Measurements from ENCODE around the gene SP6. TPM values are rescaled to one million over a fixed set of nuclear protein-coding genes. Genes with fewer than 3 reads are reported as not detected.
A peak's percentile ranks its signal among the peaks of the same experiment; 100 is the strongest.

The SP6 gene
- total RNA-seq, 4 donors from 2014 or later = 1.1 to 6.4 (median 3.8) TPM

DNA sequence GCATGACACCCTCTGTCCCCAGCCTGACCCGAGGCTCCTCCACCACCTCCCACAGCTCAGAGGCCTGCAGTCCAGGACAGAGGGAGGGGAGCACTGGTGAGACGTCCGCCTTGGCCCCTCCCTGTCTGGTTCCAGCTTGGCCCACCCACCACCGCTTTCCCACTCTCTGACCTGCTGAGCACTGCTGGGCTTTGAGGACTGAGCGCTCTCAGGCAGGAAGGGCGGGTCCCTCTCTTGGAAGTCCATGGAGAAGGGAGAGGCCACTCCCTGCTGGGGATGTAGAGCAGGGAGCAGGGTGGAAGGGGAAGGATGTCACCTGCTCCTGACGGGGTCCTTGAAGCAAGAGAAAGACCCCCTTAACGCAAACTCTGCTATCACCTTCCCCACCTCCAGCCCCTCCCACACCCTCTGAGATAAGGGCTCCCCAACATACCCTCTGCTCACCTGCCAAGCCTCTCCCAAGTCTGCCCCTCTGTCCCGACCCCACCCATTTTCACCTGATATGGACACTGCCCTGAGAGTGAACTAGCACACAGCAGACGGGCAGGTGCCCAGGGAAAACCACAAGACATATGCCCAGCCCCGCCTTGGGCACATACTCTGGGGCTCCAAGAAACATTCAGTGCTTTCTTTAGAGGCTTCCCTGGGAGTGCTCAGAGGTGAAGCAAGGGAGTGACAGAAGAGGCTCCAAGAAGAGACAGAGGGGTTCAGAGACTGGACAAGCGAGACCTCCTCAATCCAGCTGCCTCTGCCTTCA is 30.8 kb downstream of the SP6 start:
- WGBS, 2 donors = 55 to 56% methylated on average over 6 to 9 of the region's 12 CpGs

DNA sequence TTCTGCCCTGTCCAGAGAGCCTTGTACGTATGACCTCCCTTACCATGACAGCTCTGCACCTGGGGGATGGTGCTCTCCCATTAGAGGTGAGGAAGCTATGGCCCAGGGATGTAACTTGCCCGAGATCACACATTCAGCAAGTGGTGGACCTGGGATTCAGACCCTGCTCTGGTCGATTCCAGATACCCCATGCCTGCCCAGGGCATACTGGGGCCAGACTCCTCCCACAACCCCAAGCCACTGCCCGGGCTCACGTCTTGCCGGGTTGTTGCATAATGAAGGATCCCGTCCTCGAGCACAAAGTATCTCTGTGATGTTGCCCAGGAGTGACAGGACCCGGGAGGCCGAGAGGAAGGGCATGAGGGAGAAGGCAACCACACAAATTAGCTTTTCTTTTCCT is 31.5 kb downstream of the SP6 start:
- intact Hi-C loops (cut with DNase I) = no loop called here
- Histone ChIP-seq H3K9me3 (no peaks in the 10 kb centered on the region), H3K4me1 (peaks cover 20 to 30% (median 21%) of the 10 kb centered on the region in 3 donors), H3K27me3 (no peaks in the 10 kb centered on the region), H3K27ac (no peak overlapping the region), H3K4me3 (no peak overlapping the region), H3K36me3 (peaks cover 16 to 70% (median 24%) of the 10 kb centered on the region in 3 donors)
- no peak for DNase-seq
- WGBS, 2 donors = 86 to 92% methylated on average over 2 to 5 of the region's 10 CpGs
- TF ChIP-seq POLR2A (IDR thresholded peaks at IDR 0.05) (no peak), CTCF (IDR thresholded peaks at IDR 0.05) (no peak)

More for the DNA sequence above, 30.8 kb downstream of the SP6 start:
- intact Hi-C loops (cut with DNase I) = no loop called here
- Histone ChIP-seq H3K4me3 (peak overlapping the region in 1 of 4 donors; percentile 69), H3K4me1 (peaks cover 20 to 30% (median 21%) of the 10 kb centered on the region in 3 donors), H3K9me3 (no peaks in the 10 kb centered on the region), H3K27me3 (no peaks in the 10 kb centered on the region), H3K36me3 (peaks cover 16 to 69% (median 21%) of the 10 kb centered on the region in 3 donors), H3K27ac (peak overlapping the region in 1 of 4 donors; percentile 9)
- TF ChIP-seq CTCF (IDR thresholded peaks at IDR 0.05) (no peak), POLR2A (IDR thresholded peaks at IDR 0.05) (no peak)
- DNase-seq = no peak

DNA sequence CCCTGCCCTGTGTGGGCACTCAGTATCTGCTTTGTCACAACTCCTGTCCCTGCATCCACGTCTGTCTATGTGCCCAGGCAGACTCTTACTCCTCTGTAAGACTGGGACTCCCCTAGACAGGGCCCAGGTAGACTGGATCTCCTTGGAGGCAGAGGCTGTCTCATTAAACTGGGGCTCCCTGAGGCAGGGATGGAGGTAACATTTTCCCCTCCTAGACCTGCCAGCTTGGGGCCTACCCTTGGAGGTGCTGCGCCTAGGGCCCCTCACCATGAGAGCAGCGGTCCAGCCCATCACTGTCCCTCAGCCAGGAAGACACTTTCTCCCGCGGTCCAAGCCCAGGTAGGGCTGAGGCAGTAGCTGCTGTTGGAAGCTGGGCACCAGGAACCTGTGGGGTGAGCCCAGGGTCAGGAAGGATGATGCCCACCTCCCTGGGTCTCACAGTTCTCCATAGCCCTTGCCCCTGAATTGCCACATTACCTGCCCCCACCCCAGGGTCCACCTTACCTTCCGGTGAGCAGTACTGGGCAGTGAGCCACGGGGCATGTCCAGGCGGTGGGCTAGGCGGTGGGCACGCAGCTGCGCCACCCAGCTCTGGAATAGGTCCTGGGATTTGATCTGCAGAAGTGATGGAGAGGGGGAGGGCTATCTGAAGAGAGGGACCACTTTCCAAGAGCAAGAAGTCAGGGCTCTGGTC is 32.8 kb downstream of the SP6 start:
- no peak for DNase-seq
- Histone ChIP-seq H3K4me1 (peaks cover 20 to 30% (median 21%) of the 10 kb centered on the region in 3 donors), H3K9me3 (no peaks in the 10 kb centered on the region), H3K36me3 (peaks cover 5 to 70% (median 20%) of the 10 kb centered on the region in 3 donors), H3K4me3 (no peak overlapping the region), H3K27me3 (no peaks in the 10 kb centered on the region), H3K27ac (no peak overlapping the region)
- 67 to 80% methylated on average over 1 of the region's 11 CpGs for WGBS, 2 donors
- intact Hi-C loops (cut with DNase I) = no loop called here
- TF ChIP-seq POLR2A (IDR thresholded peaks at IDR 0.05) (no peak), CTCF (IDR thresholded peaks at IDR 0.05) (no peak)

GRCh38 chr17:47816947-47817346 is 34.0 kb downstream of the SP6 start:
- Histone ChIP-seq H3K4me3 (no peak overlapping the region), H3K27me3 (no peaks in the 10 kb centered on the region), H3K4me1 (peaks cover 15 to 22% (median 19%) of the 10 kb centered on the region in 3 donors), H3K36me3 (peaks cover 5 to 78% (median 20%) of the 10 kb centered on the region in 3 donors), H3K9me3 (no peaks in the 10 kb centered on the region), H3K27ac (no peak overlapping the region)
- WGBS, 2 donors = 91 to 97% methylated on average over 10 of the region's 10 CpGs
- intact Hi-C loops (cut with DNase I) = no loop called here
- no peak for DNase-seq
- TF ChIP-seq POLR2A (IDR thresholded peaks at IDR 0.05) = no peak
- no peak for TF ChIP-seq CTCF (IDR thresholded peaks at IDR 0.05)
